Keratinocyte (primary cell): ENCODE results near the gene NFATC1. TPM values are rescaled to one million over a fixed set of nuclear protein-coding genes. Genes with fewer than 3 reads are reported as not detected.

Source experiments
- DNase-seq: peaks from one replicate; pipeline ENCODE4 v3.0.0-alpha.2; 2011; ENCODE audit warnings: low read depth, missing footprints, low spot score
- FAIRE-seq: peaks from 2 replicates; lab custom pipeline; 2011; peaks lifted over from hg19 to GRCh38; lab: Jason Lieb, UNC
- H2AFZ ChIP-seq: 2 replicates; pipeline ENCODE4 v1.6.0; 2012; ENCODE audit warnings: low read length, control low read depth, inconsistent platforms; ENCODE audit not compliant: control insufficient read depth
- H3K27ac ChIP-seq: 2 replicates; pipeline ENCODE4 v1.5.1; 2011; ENCODE audit warnings: low read length; ENCODE audit not compliant: control insufficient read depth, insufficient read depth
- H3K27me3 ChIP-seq: 3 replicates; pipeline ENCODE4 v1.6.0; 2011; ENCODE audit warnings: low read length; ENCODE audit not compliant: control insufficient read depth, insufficient read depth; ENCODE audit errors: extremely low read depth
- H3K36me3 ChIP-seq, 2 experiments: 2 replicates in 1 of 2; 3 replicates in 1 of 2; pipeline ENCODE4 v1.5.1; 2011; ENCODE audit warnings: low read length in 2 of 2, mild to moderate bottlenecking in 1 of 2; ENCODE audit not compliant: control insufficient read depth in 2 of 2, insufficient read depth in 2 of 2; ENCODE audit errors: extremely low read depth in 1 of 2
- H3K4me1 ChIP-seq: 3 replicates; pipeline ENCODE4 v1.5.1; 2011; ENCODE audit warnings: low read length; ENCODE audit not compliant: control insufficient read depth, insufficient read depth; ENCODE audit errors: extremely low read depth
- H3K4me2 ChIP-seq: 3 replicates; pipeline ENCODE4 v1.6.0; 2011; ENCODE audit warnings: low read depth, low read length; ENCODE audit not compliant: control insufficient read depth, insufficient read depth; ENCODE audit errors: extremely low read depth
- H3K4me3 ChIP-seq, 3 experiments: fragments of 200-600 bp in 1 of 3; sonication (generic) in 1 of 3; 2 replicates in 2 of 3; 3 replicates in 1 of 3; pipeline ENCODE4 v1.5.1; 2011 to 2016; ENCODE audit warnings: low read length in 3 of 3, mild to moderate bottlenecking in 3 of 3, control low read depth in 2 of 3, inconsistent platforms in 1 of 3, low read depth in 1 of 3, mixed read lengths in 1 of 3, mixed run types in 1 of 3, moderate library complexity in 1 of 3; ENCODE audit not compliant: control insufficient read depth in 2 of 3, insufficient read depth in 2 of 3; ENCODE audit errors: extremely low read depth in 1 of 3
- H3K79me2 ChIP-seq: 2 replicates; pipeline ENCODE4 v1.6.0; 2012; ENCODE audit warnings: low read length; ENCODE audit not compliant: control insufficient read depth, insufficient read depth
- H3K9ac ChIP-seq: 3 replicates; pipeline ENCODE4 v1.6.0; 2011; ENCODE audit warnings: low read length; ENCODE audit not compliant: control insufficient read depth, insufficient read depth; ENCODE audit errors: extremely low read depth
- H3K9me1 ChIP-seq: 3 replicates; pipeline ENCODE4 v1.6.0; 2011; ENCODE audit warnings: low read length; ENCODE audit not compliant: control insufficient read depth, insufficient read depth; ENCODE audit errors: extremely low read depth
- H3K9me3 ChIP-seq: 2 replicates; pipeline ENCODE4 v1.5.1; 2012; ENCODE audit warnings: low read depth, low read length; ENCODE audit not compliant: control insufficient read depth
- H4K20me1 ChIP-seq: 3 replicates; pipeline ENCODE4 v1.6.0; 2011; ENCODE audit warnings: low read length; ENCODE audit not compliant: control insufficient read depth, insufficient read depth; ENCODE audit errors: extremely low read depth
- EZH2 ChIP-seq: IDR thresholded peaks from one replicate; pipeline ENCODE4 v1.6.1; 2012; ENCODE audit warnings: inconsistent platforms, mild to moderate bottlenecking, low read length, moderate library complexity
- dilution Hi-C: fragments of 300-500 bp; cut with MboI; formaldehyde crosslinking; loops from one replicate; pipeline ENCODE4 v1.7.0; 2020; ENCODE audit warnings: low sequenced_read_pairs; ENCODE audit not compliant: extremely low pct_ligation_motif_present
- polyA plus RNA-seq, 5 experiments: library from polyadenylated mRNA; depleted of rRNA in 3 of 5; stranded (reverse) in 3 of 5; stranded (forward) in 1 of 5; unstranded in 1 of 5; fragments of >200 nt; gene quantifications; 1 replicate in 1 of 5; 2 replicates in 3 of 5; 3 replicates in 1 of 5; pipeline versions ENCODE4 v1.2.1 to v1.2.3, GENCODE V29; 2011 to 2012; ENCODE audit warnings: missing spikeins in 2 of 5, low read depth in 1 of 5, low replicate concordance in 1 of 5
- TF ChIP-seq, protein P1 (sequence below), 3 experiments: IDR thresholded peaks in 1 of 3; conservative IDR thresholded peaks in 1 of 3; optimal IDR thresholded peaks in 1 of 3; 2 replicates in 2 of 3; 3 replicates in 1 of 3; pipeline versions ENCODE3 to v1.5.1; 2011; ENCODE audit warnings: low read length in 3 of 3, mild to moderate bottlenecking in 3 of 3, moderate library complexity in 2 of 3, control low read depth in 1 of 3, inconsistent platforms in 1 of 3; ENCODE audit not compliant: insufficient read depth in 2 of 3; ENCODE audit errors: extremely low read depth in 1 of 3

The NFATC1 gene
- polyA plus RNA-seq, 1 donor (not counting 4 experiments of a cell fraction or from before 2014, with no cell fraction given): 0.77 TPM

DNA sequence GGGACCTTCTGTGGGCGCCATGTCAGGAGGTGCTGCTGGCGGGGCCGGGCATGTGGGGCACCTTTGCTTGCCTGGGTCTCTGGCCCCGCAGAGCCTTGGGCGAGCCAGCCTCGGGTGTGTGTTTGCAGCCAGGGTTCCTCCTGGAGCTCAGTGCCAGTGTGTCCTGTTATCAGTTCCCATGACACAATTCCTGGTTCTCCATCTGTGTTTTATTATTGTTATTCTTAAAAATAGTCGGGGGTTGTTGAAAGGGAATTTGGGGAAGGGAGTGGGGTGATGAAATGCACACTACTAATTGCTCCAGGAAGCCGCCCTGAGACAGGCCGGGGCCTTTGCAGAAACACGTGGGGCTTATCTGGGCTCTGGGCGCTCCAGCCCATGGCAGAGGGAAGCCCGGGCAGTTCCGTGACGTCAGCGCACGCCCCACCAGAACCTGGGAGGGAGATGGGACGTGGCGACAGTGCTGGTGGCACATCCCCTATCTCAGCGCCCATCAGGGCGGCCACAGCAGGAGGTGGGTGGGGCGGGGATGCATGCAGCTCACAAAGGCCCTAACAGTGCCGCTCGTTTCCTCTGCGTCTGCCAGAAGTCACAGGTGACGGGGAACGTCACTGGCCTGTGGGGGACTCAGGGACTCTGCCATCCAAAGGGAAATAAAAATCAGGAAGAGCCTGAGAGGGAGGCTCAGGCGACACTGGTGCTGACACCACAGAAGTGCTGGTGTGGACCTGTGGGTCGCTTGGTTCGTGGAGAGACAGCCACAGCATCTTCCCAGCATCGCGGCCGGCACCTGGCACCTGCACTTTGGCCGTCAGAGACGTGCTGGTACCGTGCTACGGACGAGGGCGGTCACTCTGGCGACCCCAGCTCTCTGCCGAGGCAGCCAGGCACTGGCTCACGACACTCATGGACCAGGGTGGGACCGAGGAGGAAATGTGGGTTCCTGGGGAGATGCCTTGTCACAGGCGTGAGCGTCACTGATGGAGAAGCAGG lies 131.0 kb downstream of the NFATC1 start:
- H3K9me1 ChIP-seq: no peaks in the 10 kb centered on the region
- H3K9ac ChIP-seq: no peak overlapping the region
- TF ChIP-seq, protein P1, sequence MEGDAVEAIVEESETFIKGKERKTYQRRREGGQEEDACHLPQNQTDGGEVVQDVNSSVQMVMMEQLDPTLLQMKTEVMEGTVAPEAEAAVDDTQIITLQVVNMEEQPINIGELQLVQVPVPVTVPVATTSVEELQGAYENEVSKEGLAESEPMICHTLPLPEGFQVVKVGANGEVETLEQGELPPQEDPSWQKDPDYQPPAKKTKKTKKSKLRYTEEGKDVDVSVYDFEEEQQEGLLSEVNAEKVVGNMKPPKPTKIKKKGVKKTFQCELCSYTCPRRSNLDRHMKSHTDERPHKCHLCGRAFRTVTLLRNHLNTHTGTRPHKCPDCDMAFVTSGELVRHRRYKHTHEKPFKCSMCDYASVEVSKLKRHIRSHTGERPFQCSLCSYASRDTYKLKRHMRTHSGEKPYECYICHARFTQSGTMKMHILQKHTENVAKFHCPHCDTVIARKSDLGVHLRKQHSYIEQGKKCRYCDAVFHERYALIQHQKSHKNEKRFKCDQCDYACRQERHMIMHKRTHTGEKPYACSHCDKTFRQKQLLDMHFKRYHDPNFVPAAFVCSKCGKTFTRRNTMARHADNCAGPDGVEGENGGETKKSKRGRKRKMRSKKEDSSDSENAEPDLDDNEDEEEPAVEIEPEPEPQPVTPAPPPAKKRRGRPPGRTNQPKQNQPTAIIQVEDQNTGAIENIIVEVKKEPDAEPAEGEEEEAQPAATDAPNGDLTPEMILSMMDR (optimal IDR thresholded peaks at IDR 0.05 in 1 of 3, IDR thresholded peaks at IDR 0.05 in 1 of 3, conservative IDR thresholded peaks at IDR 0.05 in 1 of 3; ENCODE audit: extremely low read depth in 1 of 3, insufficient read depth in 2 of 3, low read length in 3 of 3): no peak
- no peak for TF ChIP-seq EZH2
- no peaks in the 10 kb centered on the region for H4K20me1 ChIP-seq
- H3K79me2 ChIP-seq: no peaks in the 10 kb centered on the region
- H3K27me3 ChIP-seq: peaks cover 7% of the 10 kb centered on the region
- no peaks in the 10 kb centered on the region for H3K9me3 ChIP-seq
- H3K4me3 ChIP-seq: no peak overlapping the region
- peaks cover 0 to 2% of the 10 kb centered on the region in 2 experiments for H3K36me3 ChIP-seq
- no peaks in the 10 kb centered on the region for H3K4me1 ChIP-seq
- no peak overlapping the region for H2AFZ ChIP-seq
- H3K27ac ChIP-seq: no peak overlapping the region
- DNase-seq: no peak
- FAIRE-seq: no peak
- dilution Hi-C loops: no loop called here
- peak overlapping the region; percentile 58 for H3K4me2 ChIP-seq

DNA sequence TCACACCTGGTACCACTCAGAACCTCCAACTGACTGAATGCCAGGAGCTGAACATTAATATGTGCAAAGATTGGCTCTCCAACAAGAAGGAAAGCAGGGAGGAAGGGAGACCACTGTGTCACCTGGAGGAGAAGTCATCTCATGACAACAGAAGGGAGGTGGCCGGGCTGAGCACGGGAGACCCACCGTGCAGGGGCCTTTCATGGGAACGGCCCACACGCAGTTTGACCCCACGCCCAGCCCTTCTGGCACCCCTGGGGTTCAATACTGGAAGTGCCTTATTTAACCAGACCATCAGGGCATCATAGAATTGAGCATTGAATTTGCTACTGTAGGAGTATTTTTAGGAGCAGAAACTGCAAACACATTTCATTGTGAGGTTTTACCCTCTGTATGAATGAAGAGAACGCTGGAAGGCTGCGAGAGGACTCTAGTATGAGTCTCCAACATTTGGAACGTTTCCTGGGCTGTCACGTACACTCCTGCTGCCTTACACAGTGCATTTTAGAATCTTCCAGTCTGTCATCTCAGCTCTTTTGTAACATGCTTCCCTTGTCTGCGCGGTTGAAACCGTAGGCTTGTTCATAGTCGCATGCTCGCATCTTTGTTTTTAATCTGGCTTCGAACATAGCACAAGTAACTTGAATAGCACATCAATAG lies 132.1 kb downstream of the NFATC1 start:
- Histone ChIP-seq H3K27me3 (peaks cover 11% of the 10 kb centered on the region), H3K9ac (no peak overlapping the region), H4K20me1 (no peaks in the 10 kb centered on the region), H3K27ac (no peak overlapping the region), H2AFZ (no peak overlapping the region), H3K4me2 (no peak overlapping the region), H3K4me1 (no peaks in the 10 kb centered on the region), H3K4me3 (no peak overlapping the region), H3K79me2 (no peaks in the 10 kb centered on the region), H3K36me3 (peaks cover 0 to 2% of the 10 kb centered on the region in 2 experiments), H3K9me3 (no peaks in the 10 kb centered on the region), H3K9me1 (no peaks in the 10 kb centered on the region)
- dilution Hi-C loops: no loop called here
- FAIRE-seq (no peak), DNase-seq (no peak)
- no peak for TF ChIP-seq EZH2
- TF ChIP-seq, protein P1 (optimal IDR thresholded peaks at IDR 0.05 in 1 of 3, IDR thresholded peaks at IDR 0.05 in 1 of 3, conservative IDR thresholded peaks at IDR 0.05 in 1 of 3; ENCODE audit: extremely low read depth in 1 of 3, insufficient read depth in 2 of 3, low read length in 3 of 3): no peak
